GM21447 (cell line): ENCODE measurements around the gene LAMB3.

Experiments
- ATAC-seq: cut with Tn5 transposase; IDR thresholded peaks from one replicate; pipeline ENCODE4 v1.9.1; 2021; ENCODE audit not compliant: unreplicated experiment

Gene LAMB3

GRCh38 chr1:209600541-209600940 is 51.7 kb downstream of the LAMB3 start:
- ATAC-seq = no peak

- no peak for ATAC-seq
These were observed 54.0 kb downstream of the LAMB3 start for GRCh38 chr1:209598227-209598626.

GRCh38 chr1:209597499-209597898 is 54.7 kb downstream of the LAMB3 start:
- ATAC-seq = no peak

- no peak for ATAC-seq
These were observed 56.5 kb downstream of the LAMB3 start for GRCh38 chr1:209595599-209596285.

GRCh38 chr1:209595028-209595427 is 57.2 kb downstream of the LAMB3 start:
- ATAC-seq = no peak

GRCh38 chr1:209594440-209594839 is 57.8 kb downstream of the LAMB3 start:
- no peak for ATAC-seq

GRCh38 chr1:209593747-209594146 is 58.5 kb downstream of the LAMB3 start:
- no peak for ATAC-seq

GRCh38 chr1:209590405-209590804 is 61.8 kb downstream of the LAMB3 start:
- ATAC-seq = no peak

- no peak for ATAC-seq
These were observed 62.4 kb downstream of the LAMB3 start for GRCh38 chr1:209589863-209590262.

GRCh38 chr1:209589440-209589839 is 62.8 kb downstream of the LAMB3 start:
- ATAC-seq = no peak

- no peak for ATAC-seq
These were observed 64.4 kb downstream of the LAMB3 start for GRCh38 chr1:209587789-209588188.

GRCh38 chr1:209586221-209586740 is 65.9 kb downstream of the LAMB3 start:
- no peak for ATAC-seq

- ATAC-seq = no peak
These were observed 66.6 kb downstream of the LAMB3 start for GRCh38 chr1:209585672-209586071.

GRCh38 chr1:209585197-209585596 is 67.0 kb downstream of the LAMB3 start:
- ATAC-seq = no peak

- ATAC-seq = no peak
These were observed 68.0 kb downstream of the LAMB3 start for GRCh38 chr1:209584231-209584672.

- no peak for ATAC-seq
These were observed 68.8 kb downstream of the LAMB3 start, which contains the start of gene CAMK1G for GRCh38 chr1:209583408-209583807. CAMK1G (plus strand) TSS chr1:209583714; CDS start chr1:209594984, 11,270 bp downstream.

- no peak for ATAC-seq
These were observed 71.6 kb downstream of the LAMB3 start for GRCh38 chr1:209580577-209580976.

GRCh38 chr1:209577346-209577745 is 74.9 kb downstream of the LAMB3 start:
- ATAC-seq = no peak

GRCh38 chr1:209576392-209577197 is 75.6 kb downstream of the LAMB3 start:
- ATAC-seq = peak; percentile 61

GRCh38 chr1:209570743-209571142 is 81.5 kb downstream of the LAMB3 start:
- ATAC-seq = no peak

- ATAC-seq = peak; percentile 53
These were observed 82.6 kb downstream of the LAMB3 start for GRCh38 chr1:209569455-209570207.
